Transverse colon (tissue), 4 donors: ENCODE results near the gene GAGE12J.

Experiments used
- CTCF ChIP-seq, 5 experiments: fragments of 200-600 bp in 3 of 5; fragments of 450-650 bp in 2 of 5; sonication (generic) in 3 of 5; IDR thresholded peaks; 1 replicate in 2 of 5; 2 replicates in 3 of 5; pipeline ENCODE4 v1.5.1; 2016 to 2017; ENCODE audit warnings: antibody characterized with exemption in 5 of 5, inconsistent platforms in 3 of 5, mild to moderate bottlenecking in 2 of 5, moderate library complexity in 1 of 5
- EP300 ChIP-seq: sonication (generic); formaldehyde crosslinking; IDR thresholded peaks from one replicate; pipeline ENCODE4 v1.6.1; 2017; ENCODE audit warnings: antibody characterized with exemption, low read depth
- POLR2A ChIP-seq: fragments of 450-650 bp; IDR thresholded peaks from one replicate; pipeline ENCODE4 v1.6.1; 2016; ENCODE audit warnings: antibody characterized with exemption, mild to moderate bottlenecking, moderate library complexity
- POLR2AphosphoS5 ChIP-seq, 3 donors: sonication (generic); formaldehyde crosslinking; IDR thresholded peaks; one replicate each; pipeline ENCODE4 v1.6.1; 2016; ENCODE audit warnings: antibody characterized with exemption in 3 of 3

GRCh38 chrX:49310371-49310770 lies 11.5 kb upstream of the GAGE12J start:
- TF ChIP-seq CTCF (IDR thresholded peaks at IDR 0.05) (no peak), EP300 (no peak), POLR2A (no peak), POLR2AphosphoS5 (IDR thresholded peaks at IDR 0.05) (no peak)
